B cell (primary cell): ENCODE data around the gene PLIN5. TPM values are rescaled to one million over a fixed set of nuclear protein-coding genes. Genes with fewer than 3 reads are reported as not detected.

Experiments
- ATAC-seq: fragments of 200-7000 bp; cut with Tn5 transposase; one replicate; pipeline ENCODE4 v1.10.0; 2021; ENCODE audit warnings: low read depth, mild to moderate bottlenecking, moderate number of reproducible peaks, moderate library complexity
- CTCF ChIA-PET: fragments of 350-600 bp; sonication (Branson Sonifier 250); formaldehyde crosslinking; loops from one replicate; lab custom pipeline; 2021; ENCODE audit warnings: antibody characterized with exemption, inconsistent platforms; lab: Charles Lee
- POLR2A ChIA-PET: fragments of 350-600 bp; sonication (Branson Sonifier 250); formaldehyde crosslinking; loops from one replicate; lab custom pipeline; 2021; ENCODE audit warnings: antibody characterized with exemption; lab: Charles Lee
- DNase-seq: peaks from one replicate; pipeline ENCODE4 v3.0.0; 2013
- H2AFZ ChIP-seq: 2 replicates; pipeline ENCODE4 v1.6.1; 2012; ENCODE audit warnings: mild to moderate bottlenecking, low read depth, low read length; ENCODE audit not compliant: insufficient read depth, poor library complexity, severe bottlenecking
- H3K27ac ChIP-seq, 2 donors: 1 replicate in 1 of 2; 2 replicates in 1 of 2; pipeline ENCODE4 v1.5.1; 2012 to 2013; ENCODE audit warnings: low read length in 2 of 2, mild to moderate bottlenecking in 2 of 2, moderate library complexity in 1 of 2
- H3K27me3 ChIP-seq, 4 experiments: fragments of 200-600 bp in 1 of 4; sonication (generic) in 1 of 4; replicated peaks in 1 of 4; 1 replicate in 2 of 4; 2 replicates in 2 of 4; pipeline versions ENCODE4 v1.6.1 to v1.7.0; 2013 to 2016; ENCODE audit warnings: low read length in 3 of 4, mild to moderate bottlenecking in 2 of 4, mixed read lengths in 1 of 4, moderate library complexity in 1 of 4; ENCODE audit not compliant: insufficient read depth in 4 of 4, control insufficient read depth in 3 of 4; ENCODE audit errors: control extremely low read depth in 1 of 4
- H3K36me3 ChIP-seq, 2 experiments: replicated peaks in 1 of 2; 1 replicate in 1 of 2; 2 replicates in 1 of 2; pipeline versions ENCODE4 v1.6.1 to v1.7.1; 2013; ENCODE audit warnings: low read length in 1 of 2; ENCODE audit not compliant: insufficient read depth in 2 of 2, control insufficient read depth in 1 of 2; ENCODE audit errors: control extremely low read depth in 1 of 2, extremely low read depth in 1 of 2
- H3K4me1 ChIP-seq, 2 donors: fragments of 200-600 bp in 1 of 2; sonication (generic) in 1 of 2; 1 replicate in 1 of 2; 2 replicates in 1 of 2; pipeline versions ENCODE4 v1.5.1 to v1.6.1; 2013 to 2017; ENCODE audit warnings: low read length in 2 of 2; ENCODE audit not compliant: control insufficient read depth in 2 of 2, insufficient read depth in 2 of 2
- H3K4me2 ChIP-seq: replicated peaks from 2 replicates; pipeline ENCODE3; 2012; ENCODE audit warnings: mild to moderate bottlenecking, low read depth, low read length; ENCODE audit not compliant: poor library complexity, severe bottlenecking
- H3K4me3 ChIP-seq, 5 experiments: fragments of 200-600 bp in 1 of 5; sonication (generic) in 1 of 5; 1 replicate in 3 of 5; 2 replicates in 2 of 5; pipeline versions ENCODE4 v1.5.1 to v1.7.0; 2011 to 2016; ENCODE audit warnings: low read length in 4 of 5, mild to moderate bottlenecking in 4 of 5, low read depth in 2 of 5, control low read depth in 1 of 5, moderate library complexity in 1 of 5; ENCODE audit not compliant: insufficient read depth in 1 of 5; ENCODE audit errors: control extremely low read depth in 1 of 5, extremely low read depth in 1 of 5
- H3K79me2 ChIP-seq: fragments of 200-600 bp; sonication (generic); one replicate; pipeline ENCODE4 v1.6.0; 2016; ENCODE audit warnings: low read length; ENCODE audit not compliant: control insufficient read depth, insufficient read depth
- H3K9ac ChIP-seq: fragments of 200-600 bp; sonication (generic); 2 replicates; pipeline ENCODE4 v1.6.1; 2017; ENCODE audit warnings: mild to moderate bottlenecking, low read length, moderate library complexity
- H3K9me3 ChIP-seq, 3 donors: one replicate each; pipeline versions ENCODE4 v1.6.1 to v1.7.1; 2013; ENCODE audit warnings: low read length in 2 of 3; ENCODE audit not compliant: control insufficient read depth in 2 of 3, insufficient read depth in 1 of 3; ENCODE audit errors: control extremely low read depth in 1 of 3
- H4K20me1 ChIP-seq: 2 replicates; pipeline ENCODE4 v1.6.0; 2012; ENCODE audit warnings: mild to moderate bottlenecking, low read length; ENCODE audit not compliant: insufficient read depth, control insufficient read depth, poor library complexity, severe bottlenecking
- H3K27ac Mint-ChIP-seq: one replicate; pipeline ENCODE4 v1.8.0; 2021; ENCODE audit warnings: mixed read lengths
- H3K27me3 Mint-ChIP-seq: one replicate; pipeline ENCODE4 v1.8.0; 2021; ENCODE audit warnings: mixed read lengths
- H3K4me1 Mint-ChIP-seq: one replicate; pipeline ENCODE4 v1.8.0; 2021; ENCODE audit warnings: mixed read lengths
- H3K4me3 Mint-ChIP-seq: one replicate; pipeline ENCODE4 v1.8.0; 2021; ENCODE audit warnings: mixed read lengths
- H3K9me3 Mint-ChIP-seq: one replicate; pipeline ENCODE4 v1.8.0; 2022; ENCODE audit warnings: mixed read lengths; ENCODE audit not compliant: insufficient read depth
- EZH2 ChIP-seq: IDR thresholded peaks from 2 replicates; pipeline ENCODE4 v1.6.1; 2012; ENCODE audit warnings: borderline replicate concordance, low read depth, mild to moderate bottlenecking, moderate library complexity, low read length; ENCODE audit not compliant: insufficient read depth, poor library complexity, severe bottlenecking
- WGBS: methylation state at CpG from one replicate; pipeline ENCODE4 v1.1.5; 2013; ENCODE audit warnings: missing lambda C conversion rate; ENCODE audit not compliant: insufficient coverage; 5-methylcytosine and 5-hydroxymethylcytosine counted together
- intact Hi-C: fragments of 100-400 bp; cut with micrococcal nuclease; formaldehyde crosslinking; loops from one replicate; pipeline ENCODE4 v1.10.0; 2022
- polyA plus RNA-seq: library from polyadenylated mRNA; depleted of rRNA; stranded (reverse); fragments of >200 nt; gene quantifications from 2 replicates; pipeline ENCODE4 v1.2.3, GENCODE V29; 2012
- total RNA-seq, 2 donors: library from RNA; stranded (reverse); fragments of 120-200 nt in 1 of 2; gene quantifications; 1 replicate in 1 of 2; 2 replicates in 1 of 2; pipeline versions ENCODE4 v1.2.3 to v1.2.4, GENCODE V29; 2013 to 2022
- TF ChIP-seq, protein P1 (sequence below): fragments of 200-600 bp; IDR thresholded peaks from one replicate; pipeline ENCODE4 v1.8.0; 2022; ENCODE audit warnings: antibody characterized with exemption, mild to moderate bottlenecking

The PLIN5 gene
- total and polyA plus RNA-seq, 2 donors (not counting 1 experiment from before 2014, with no cell fraction given): 0.15 to 0.27 TPM

DNA sequence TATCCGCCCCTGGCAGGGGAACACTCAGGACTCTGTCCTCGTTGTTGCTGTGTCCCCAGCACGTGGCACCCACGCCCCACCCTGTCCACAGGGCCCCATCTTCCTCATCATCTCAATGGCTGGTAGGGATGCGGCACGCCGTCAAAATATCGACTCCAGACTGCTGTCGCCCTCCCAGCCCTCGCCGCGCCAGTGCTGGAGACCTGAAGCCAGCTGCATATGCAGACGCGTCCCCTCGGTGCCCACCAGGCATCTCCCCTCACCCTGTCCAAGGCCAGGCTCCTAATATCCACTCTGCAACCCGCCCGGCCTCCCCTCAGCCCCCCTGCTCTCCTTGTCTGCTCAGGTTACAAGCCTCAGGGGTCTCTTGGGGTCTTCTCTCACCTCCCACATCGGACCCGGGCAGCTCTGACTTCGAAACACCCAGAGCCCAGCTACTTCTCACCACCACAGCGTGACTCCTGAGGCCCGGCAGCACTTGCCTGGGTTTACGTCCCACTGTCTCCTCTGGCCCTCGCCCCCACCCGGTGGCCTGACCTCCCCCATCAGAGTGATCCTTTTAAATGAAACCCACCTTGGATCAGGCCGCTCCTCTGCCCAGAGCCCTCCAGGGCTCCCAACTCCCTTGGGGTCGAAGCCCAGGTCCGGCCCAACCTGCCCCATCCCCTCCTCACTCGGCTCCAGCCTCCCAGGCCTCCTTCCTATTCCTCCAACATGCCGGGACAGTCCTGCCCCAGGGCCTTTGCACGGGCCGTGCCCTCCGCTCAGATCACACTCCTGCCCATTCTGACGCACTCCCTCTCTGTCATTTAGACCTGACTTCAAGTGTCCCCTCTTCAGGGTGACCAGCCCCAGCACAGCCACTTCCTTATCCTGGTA, 29.2 kb downstream of the PLIN5 start:
- H3K27ac ChIP-seq: no peak overlapping the region
- no peak for ATAC-seq
- intact Hi-C loops: no loop called here
- H3K27me3 ChIP-seq: no peaks in the 10 kb centered on the region
- H3K4me3 ChIP-seq: no peak overlapping the region
- no peak overlapping the region for H3K4me2 ChIP-seq
- DNase-seq: no peak
- Mint-ChIP-seq H3K4me1 (no peaks in the 10 kb centered on the region), H3K4me3 (no peak overlapping the region), H3K27ac (no peak overlapping the region), H3K9me3 (no peaks in the 10 kb centered on the region), H3K27me3 (no peaks in the 10 kb centered on the region)
- H2AFZ ChIP-seq: no peak overlapping the region
- POLR2A ChIA-PET: no interaction called here
- 98% methylated on average over 34 of the region's 34 CpGs for WGBS
- H3K9me3 ChIP-seq: peaks cover 0 to 16% (median 0%) of the 10 kb centered on the region in 3 donors
- peaks cover 0 to 11% of the 10 kb centered on the region in 2 experiments for H3K36me3 ChIP-seq
- CTCF ChIA-PET: no interaction called here
- TF ChIP-seq, protein P1, sequence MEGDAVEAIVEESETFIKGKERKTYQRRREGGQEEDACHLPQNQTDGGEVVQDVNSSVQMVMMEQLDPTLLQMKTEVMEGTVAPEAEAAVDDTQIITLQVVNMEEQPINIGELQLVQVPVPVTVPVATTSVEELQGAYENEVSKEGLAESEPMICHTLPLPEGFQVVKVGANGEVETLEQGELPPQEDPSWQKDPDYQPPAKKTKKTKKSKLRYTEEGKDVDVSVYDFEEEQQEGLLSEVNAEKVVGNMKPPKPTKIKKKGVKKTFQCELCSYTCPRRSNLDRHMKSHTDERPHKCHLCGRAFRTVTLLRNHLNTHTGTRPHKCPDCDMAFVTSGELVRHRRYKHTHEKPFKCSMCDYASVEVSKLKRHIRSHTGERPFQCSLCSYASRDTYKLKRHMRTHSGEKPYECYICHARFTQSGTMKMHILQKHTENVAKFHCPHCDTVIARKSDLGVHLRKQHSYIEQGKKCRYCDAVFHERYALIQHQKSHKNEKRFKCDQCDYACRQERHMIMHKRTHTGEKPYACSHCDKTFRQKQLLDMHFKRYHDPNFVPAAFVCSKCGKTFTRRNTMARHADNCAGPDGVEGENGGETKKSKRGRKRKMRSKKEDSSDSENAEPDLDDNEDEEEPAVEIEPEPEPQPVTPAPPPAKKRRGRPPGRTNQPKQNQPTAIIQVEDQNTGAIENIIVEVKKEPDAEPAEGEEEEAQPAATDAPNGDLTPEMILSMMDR: no peak
- TF ChIP-seq EZH2: no peak
- H3K79me2 ChIP-seq: no peaks in the 10 kb centered on the region
- no peaks in the 10 kb centered on the region for H3K4me1 ChIP-seq
- no peak overlapping the region for H3K9ac ChIP-seq
- no peaks in the 10 kb centered on the region for H4K20me1 ChIP-seq

DNA sequence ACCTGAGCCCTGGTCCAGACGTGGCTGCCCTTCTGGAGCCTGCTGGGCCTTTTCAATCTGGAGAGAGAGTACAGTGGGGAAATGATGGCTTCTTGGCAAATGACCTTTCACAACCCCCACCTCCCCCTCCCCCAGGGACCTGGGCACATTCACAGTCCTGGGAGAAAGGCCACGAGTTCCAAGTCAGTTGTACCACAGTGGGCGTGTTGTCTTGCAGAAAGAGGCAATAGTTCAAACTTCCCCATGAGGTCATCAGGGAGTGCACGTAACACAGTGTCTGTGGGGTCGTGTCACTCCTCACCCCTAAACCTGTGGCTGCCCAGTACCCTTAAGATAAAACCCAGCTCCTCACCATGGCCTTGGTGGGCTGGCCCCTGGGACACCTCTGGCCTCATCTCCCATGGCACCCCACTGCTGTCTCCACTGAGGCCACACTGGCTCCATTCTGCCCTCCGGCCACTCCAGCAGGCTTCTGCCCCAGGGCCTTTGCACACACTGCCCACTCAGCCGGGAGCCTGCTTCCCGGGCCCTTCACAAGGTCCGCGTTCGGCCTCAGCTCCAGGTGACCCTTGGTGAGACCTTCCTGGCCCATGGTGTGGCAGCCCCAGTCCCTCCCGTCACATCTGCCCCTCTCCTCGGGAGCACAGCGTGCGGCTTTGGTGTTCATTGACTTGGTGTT, 30.0 kb downstream of the PLIN5 start:
- no peak overlapping the region for H3K27ac Mint-ChIP-seq
- H3K9me3 Mint-ChIP-seq: no peaks in the 10 kb centered on the region
- no peak for TF ChIP-seq EZH2
- TF ChIP-seq, protein P1: no peak
- Histone ChIP-seq H3K27ac (no peak overlapping the region), H3K9me3 (peaks cover 0 to 12% (median 0%) of the 10 kb centered on the region in 3 donors), H4K20me1 (no peaks in the 10 kb centered on the region), H3K36me3 (peaks cover 0 to 11% of the 10 kb centered on the region in 2 experiments), H3K9ac (no peak overlapping the region), H3K27me3 (no peaks in the 10 kb centered on the region), H3K4me2 (no peak overlapping the region), H3K4me1 (no peaks in the 10 kb centered on the region), H2AFZ (no peak overlapping the region), H3K4me3 (no peak overlapping the region), H3K79me2 (no peaks in the 10 kb centered on the region)
- no peaks in the 10 kb centered on the region for H3K27me3 Mint-ChIP-seq
- DNase-seq (no peak), ATAC-seq (no peak)
- ChIA-PET CTCF (no interaction called here), POLR2A (interaction anchor here (0.6 kb wide), 1 partner anchor 630 kb away, joined by 4 read pairs; no protein-coding TSS in a partner anchor)
- WGBS: 80% methylated on average over 14 of the region's 15 CpGs
- intact Hi-C loops: no loop called here
- H3K4me1 Mint-ChIP-seq: no peaks in the 10 kb centered on the region
- H3K4me3 Mint-ChIP-seq: no peak overlapping the region
